Stimulated activated CD8-positive, alpha-beta memory T cell treated with anti-CD3 and anti-CD28 coated beads, Interleukin-7, amount 100 ng/mL, for 48 hours (primary cell): ENCODE data around the gene TMEM14C.

Source experiments
- DNase-seq, 2 donors: peaks; one replicate each; pipeline ENCODE4 v3.0.0-alpha.2; 2020; ENCODE audit warnings: low read depth in 1 of 2; ENCODE audit errors: extremely low read depth in 1 of 2

The TMEM14C gene

GRCh38 chr6:10722820-10723566 is at the start of gene TMEM14C:
TSS of gene TMEM14C (plus strand) at chr6:10723070. CDS start at chr6:10724614, 1,544 bp downstream.
- peak; percentile 84 to 92 for DNase-seq

- DNase-seq, result no peak
Observed at GRCh38 chr6:10676403-10676802, 46.5 kb upstream of the TMEM14C start.

DNA sequence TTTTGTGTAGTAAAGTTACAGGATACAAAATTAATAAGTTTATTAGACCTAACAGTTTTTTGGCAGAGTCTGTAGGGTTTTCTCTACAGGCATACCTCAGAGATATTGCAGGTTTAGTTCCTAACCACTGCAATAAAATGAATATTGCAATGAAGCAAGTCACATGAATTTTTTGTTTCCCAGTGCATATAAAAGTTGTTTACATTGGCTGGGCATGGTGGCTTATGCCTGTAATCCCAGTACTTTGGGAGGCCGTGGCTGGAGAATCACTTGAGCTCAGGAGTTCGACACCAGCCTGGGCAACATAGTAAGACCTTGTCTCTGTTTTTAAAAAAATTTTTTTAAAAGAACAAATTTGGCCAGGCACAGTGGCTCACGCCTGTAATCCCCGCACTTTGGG is 44.4 kb upstream of the TMEM14C start:
- no peak for DNase-seq

- no peak for DNase-seq
Observed at GRCh38 chr6:10681795-10682194, 41.1 kb upstream of the TMEM14C start.

GRCh38 chr6:10682355-10682988 is 40.4 kb upstream of the TMEM14C start:
- no peak for DNase-seq

- no peak for DNase-seq
Observed at GRCh38 chr6:10684618-10685017, 38.3 kb upstream of the TMEM14C start.

- DNase-seq, result no peak
Observed at GRCh38 chr6:10685092-10685915, 37.6 kb upstream of the TMEM14C start.

DNA sequence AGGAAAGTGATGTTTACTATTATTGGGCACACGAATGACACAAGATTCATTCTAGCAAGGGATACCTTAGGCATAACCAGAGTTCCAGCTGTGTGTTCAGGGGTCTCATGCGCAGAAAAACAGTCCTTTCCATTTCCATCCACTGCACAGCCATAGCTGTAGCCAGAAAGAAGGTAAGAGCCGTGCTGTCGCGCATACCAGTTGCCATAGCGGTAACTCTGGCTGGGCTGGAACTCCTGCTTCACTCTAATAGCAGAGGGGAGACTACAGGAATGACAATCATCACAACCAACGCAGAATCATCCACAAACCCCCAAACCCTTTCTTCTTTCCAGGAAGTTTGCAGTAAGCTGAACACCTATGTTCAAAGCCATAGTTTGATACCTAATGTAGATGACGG is 36.0 kb upstream of the TMEM14C start:
- DNase-seq, result no peak

DNA sequence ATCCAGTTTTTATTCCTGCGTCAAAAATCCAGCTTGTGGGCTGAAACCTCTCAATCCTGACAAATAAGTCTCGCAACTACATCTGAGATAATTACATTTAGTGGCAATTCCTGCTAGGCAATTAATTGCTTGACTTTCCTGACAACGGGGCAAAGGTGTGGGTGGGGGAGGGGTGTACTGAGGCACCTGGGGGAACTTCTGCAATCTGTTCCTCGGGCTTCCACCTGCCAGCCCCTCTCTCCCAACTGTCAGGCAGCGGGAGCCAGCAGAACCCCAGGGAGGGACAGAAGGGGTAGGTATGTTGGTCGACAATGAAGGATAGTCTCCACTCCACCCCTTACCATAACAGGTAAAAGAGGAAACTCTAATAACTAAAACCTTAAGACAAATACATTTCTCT is 35.3 kb upstream of the TMEM14C start:
- DNase-seq, result no peak

DNA sequence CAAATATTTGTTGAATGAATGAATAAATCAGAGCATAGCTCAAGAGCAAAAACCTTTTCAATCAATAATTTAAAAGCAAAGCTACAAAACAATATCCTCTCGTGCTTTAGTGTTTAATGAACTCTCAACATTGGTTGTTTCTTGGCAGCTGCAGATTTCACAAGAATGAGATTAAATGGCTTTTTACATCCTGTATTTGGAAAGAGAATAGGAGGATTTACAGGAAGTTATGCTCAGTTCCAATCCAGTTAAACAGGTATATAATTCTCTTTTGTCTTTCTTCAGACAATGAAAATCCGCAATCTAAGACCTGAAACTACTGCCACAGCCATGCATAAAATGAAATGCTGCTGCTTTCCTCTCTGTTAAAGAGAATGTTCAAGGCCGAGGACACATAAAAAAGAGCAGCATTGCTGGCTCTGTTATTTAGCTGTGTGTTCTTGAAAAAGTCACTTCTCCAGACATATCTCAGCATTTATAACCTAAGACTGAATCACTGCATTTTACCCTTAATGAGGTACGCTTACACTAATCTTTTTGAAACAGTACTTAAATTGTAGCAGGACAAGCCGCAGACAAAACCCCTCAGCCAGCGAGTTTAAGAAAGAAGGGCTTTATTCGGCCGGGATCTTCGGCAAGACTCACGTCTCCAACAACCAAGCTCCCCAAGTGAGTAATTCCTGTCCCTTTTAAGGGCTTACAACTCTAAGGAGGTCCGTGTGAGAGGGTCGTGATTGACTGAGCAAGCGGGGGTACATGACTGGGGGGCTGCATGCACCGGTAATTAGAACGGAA is 32.0 kb upstream of the TMEM14C start:
- no peak for DNase-seq

- DNase-seq, result no peak
Observed at GRCh38 chr6:10692965-10693538, 29.8 kb upstream of the TMEM14C start.

GRCh38 chr6:10694302-10695085 is 28.4 kb upstream of the TMEM14C start, which contains the start of the genes C6orf52 and PAK1IP1:
TSS of gene C6orf52 (minus strand) at chr6:10694616. CDS start at chr6:10687550, 7,066 bp downstream.
TSS of gene PAK1IP1 (plus strand) at chr6:10694972. CDS start at chr6:10694986, 14 bp downstream.
- DNase-seq, result peak; percentile 78 to 90

DNA sequence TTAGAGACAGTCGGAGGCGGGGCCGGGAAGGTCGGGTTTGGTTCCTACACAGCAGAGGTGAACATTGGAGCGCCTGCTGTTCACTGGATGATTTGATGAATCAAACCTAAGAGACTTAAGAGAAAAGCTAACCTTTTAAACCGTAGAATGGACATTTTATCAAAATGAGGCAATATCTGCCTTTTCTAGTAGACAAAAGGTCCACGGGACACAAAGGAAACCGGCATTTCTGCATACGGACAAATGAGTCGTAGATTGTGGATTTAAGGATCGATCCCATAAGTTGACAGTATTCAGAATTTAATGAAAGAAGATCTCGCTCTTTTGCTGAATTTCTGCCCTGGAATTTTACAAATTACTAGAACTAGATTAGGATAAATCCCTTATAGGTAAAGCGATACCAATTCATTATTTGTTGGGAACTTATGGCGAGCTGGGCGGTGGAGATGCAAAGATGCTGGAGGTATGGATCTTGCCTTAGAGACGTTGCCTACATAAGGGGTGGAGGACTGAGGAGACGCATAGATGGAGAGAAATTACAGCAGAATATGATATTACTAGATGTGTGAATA is 27.7 kb upstream of the TMEM14C start:
- DNase-seq, result no peak

DNA sequence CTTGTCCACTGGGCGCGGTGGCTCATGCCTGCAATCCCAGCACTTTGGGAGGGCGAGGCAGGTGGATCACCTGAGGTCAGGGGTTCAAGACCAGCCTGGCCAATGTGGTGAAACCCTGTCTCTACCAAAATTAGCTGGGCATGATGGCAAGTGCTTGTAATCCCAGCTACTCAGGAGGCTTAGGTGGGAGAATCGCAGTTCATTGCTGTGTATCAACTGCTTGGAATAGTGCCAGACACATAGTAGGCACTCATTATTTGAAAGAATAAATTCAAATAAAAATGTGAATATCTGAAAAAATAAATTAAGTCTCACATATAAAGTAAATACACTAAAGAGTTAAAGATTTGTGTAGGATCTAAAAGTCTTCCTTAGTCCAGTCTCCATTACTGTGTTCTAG is 26.2 kb upstream of the TMEM14C start:
- DNase-seq, result no peak

- DNase-seq, result no peak
Observed at GRCh38 chr6:10713962-10714361, 8.9 kb upstream of the TMEM14C start.

- peak in 1 of 2 donors; percentile 31 for DNase-seq
Observed at GRCh38 chr6:10719296-10719963, 3.4 kb upstream of the TMEM14C start.

DNA sequence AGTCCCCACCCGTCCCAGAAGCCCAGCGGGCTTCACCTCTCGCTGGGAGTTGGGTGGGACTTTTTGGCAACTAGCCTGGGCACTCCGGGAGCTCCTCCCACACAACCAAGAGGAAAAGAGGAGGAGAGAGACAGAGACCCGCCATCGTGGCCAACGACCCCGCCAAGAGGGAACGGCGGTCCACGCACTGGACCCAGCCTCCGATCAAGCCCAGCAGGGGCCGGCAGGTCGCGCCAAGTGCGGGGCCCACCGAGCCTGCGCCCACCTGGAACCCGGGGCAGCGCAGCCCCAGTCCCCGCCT is 3.0 kb upstream of the TMEM14C start:
- DNase-seq, result no peak

DNA sequence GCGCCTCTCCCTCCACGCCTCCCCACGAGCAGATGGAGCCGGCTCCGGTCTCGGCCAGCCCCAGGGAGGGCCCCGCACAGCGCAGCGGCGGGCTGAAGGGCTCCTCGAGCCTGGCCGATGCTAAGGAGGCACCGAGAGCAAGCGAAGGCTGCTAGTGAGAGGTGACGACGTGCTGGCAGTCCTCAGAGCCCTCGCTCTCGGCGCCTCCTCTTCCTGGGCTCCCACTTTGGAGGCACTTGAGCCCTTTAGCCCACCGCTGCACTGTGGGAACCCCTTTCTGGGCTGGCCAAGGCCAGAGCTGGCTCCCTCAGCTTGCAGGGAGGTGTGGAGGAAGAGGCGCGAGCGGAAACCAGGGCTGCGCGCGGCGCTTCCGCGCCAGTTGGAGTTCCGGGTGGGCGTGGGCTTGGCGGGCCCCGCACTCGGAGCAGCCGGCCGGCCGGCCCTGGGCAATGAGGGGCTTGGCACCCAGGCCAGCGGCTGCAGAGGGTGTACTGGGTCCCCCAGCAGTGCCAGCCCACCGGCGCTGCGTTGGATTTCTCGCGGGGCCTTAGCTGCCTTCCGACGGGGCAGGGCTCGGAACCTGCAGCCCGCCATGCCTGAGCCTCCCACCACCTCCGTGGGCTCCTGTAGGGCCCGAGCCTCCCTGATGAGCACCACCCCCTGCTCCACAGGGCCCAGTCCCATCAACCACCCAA is 2.5 kb upstream of the TMEM14C start:
- DNase-seq, result peak in 1 of 2 donors; percentile 27
